Renal pelvis (tissue), 12 donors: ENCODE data around the gene LGALS8. TPM values are rescaled to one million over a fixed set of nuclear protein-coding genes. Genes with fewer than 3 reads are reported as not detected.
"Not testable (repeated sequence)": the region's sequence is repeated elsewhere in the genome, so short reads cannot be mapped to it uniquely, and the experiment has no call there.

ENCODE experiments used
- DNase-seq: peaks from one replicate; pipeline ENCODE4 v3.0.0-alpha.2; 2013
- long read RNA-seq, 16 experiments: transcript quantifications; one replicate each; lab custom pipeline, GENCODE V29; 2026
- polyA plus RNA-seq, 3 donors: library from polyadenylated mRNA; unstranded; fragments of 120-200 nt; gene quantifications; one replicate each; pipeline ENCODE4 v1.2.1, GENCODE V29; 2013; ENCODE audit not compliant: insufficient read length in 3 of 3

LGALS8 gene
- 10 to 100 TPM; 60.5 to 94.0 (median 92.7) TPM for polyA plus RNA-seq
- long read RNA-seq, donor 1, full-length matches to known transcripts = 13 of 43 reads
- long read RNA-seq, donor 1, partial matches to known transcripts = 30 of 43 reads
- long read RNA-seq, donor 1, other reads (novel, unspliced or antisense) = 0 of 43 reads
- long read RNA-seq, donor 2, full-length matches to known transcripts = 13 of 13 reads
- long read RNA-seq, donor 2, partial matches to known transcripts = 0 of 13 reads
- long read RNA-seq, donor 2, other reads (novel, unspliced or antisense) = 0 of 13 reads
- long read RNA-seq, donor 3, full-length matches to known transcripts = 8 of 22 reads
- long read RNA-seq, donor 3, partial matches to known transcripts = 14 of 22 reads
- long read RNA-seq, donor 3, other reads (novel, unspliced or antisense) = 0 of 22 reads
- long read RNA-seq, donor 4, full-length matches to known transcripts = 19 of 19 reads
- long read RNA-seq, donor 4, partial matches to known transcripts = 0 of 19 reads
- long read RNA-seq, donor 4, other reads (novel, unspliced or antisense) = 0 of 19 reads
- long read RNA-seq, donor 5, full-length matches to known transcripts = 11 of 11 reads
- long read RNA-seq, donor 5, partial matches to known transcripts = 0 of 11 reads
- long read RNA-seq, donor 5, other reads (novel, unspliced or antisense) = 0 of 11 reads
- long read RNA-seq, donor 6, full-length matches to known transcripts = 9 of 23 reads
- long read RNA-seq, donor 6, partial matches to known transcripts = 14 of 23 reads
- long read RNA-seq, donor 6, other reads (novel, unspliced or antisense) = 0 of 23 reads
- long read RNA-seq, donor 7, full-length matches to known transcripts = 16 of 16 reads
- long read RNA-seq, donor 7, partial matches to known transcripts = 0 of 16 reads
- long read RNA-seq, donor 7, other reads (novel, unspliced or antisense) = 0 of 16 reads
- long read RNA-seq, donor 8, full-length matches to known transcripts = 8 of 21 reads
- long read RNA-seq, donor 8, partial matches to known transcripts = 13 of 21 reads
- long read RNA-seq, donor 8, other reads (novel, unspliced or antisense) = 0 of 21 reads
- long read RNA-seq, donor 9, full-length matches to known transcripts = 15 of 26 reads
- long read RNA-seq, donor 9, partial matches to known transcripts = 11 of 26 reads
- long read RNA-seq, donor 9, other reads (novel, unspliced or antisense) = 0 of 26 reads
- long read RNA-seq, donor 10, full-length matches to known transcripts = 24 of 40 reads
- long read RNA-seq, donor 10, partial matches to known transcripts = 16 of 40 reads
- long read RNA-seq, donor 10, other reads (novel, unspliced or antisense) = 0 of 40 reads
- long read RNA-seq, donor 11, full-length matches to known transcripts = 9 of 9 reads
- long read RNA-seq, donor 11, partial matches to known transcripts = 0 of 9 reads
- long read RNA-seq, donor 11, other reads (novel, unspliced or antisense) = 0 of 9 reads
- long read RNA-seq, donor 12, full-length matches to known transcripts = 17 of 36 reads
- long read RNA-seq, donor 12, partial matches to known transcripts = 19 of 36 reads
- long read RNA-seq, donor 12, other reads (novel, unspliced or antisense) = 0 of 36 reads
- long read RNA-seq, donor 13, full-length matches to known transcripts = 16 of 27 reads
- long read RNA-seq, donor 13, partial matches to known transcripts = 11 of 27 reads
- long read RNA-seq, donor 13, other reads (novel, unspliced or antisense) = 0 of 27 reads
- long read RNA-seq, donor 14 = 0 reads
- long read RNA-seq, donor 15, full-length matches to known transcripts = 13 of 36 reads
- long read RNA-seq, donor 15, partial matches to known transcripts = 23 of 36 reads
- long read RNA-seq, donor 15, other reads (novel, unspliced or antisense) = 0 of 36 reads
- long read RNA-seq, donor 16, full-length matches to known transcripts = 15 of 21 reads
- long read RNA-seq, donor 16, partial matches to known transcripts = 6 of 21 reads
- long read RNA-seq, donor 16, other reads (novel, unspliced or antisense) = 0 of 21 reads

- DNase-seq = peak; percentile 84
These were observed at the start of gene LGALS8 for GRCh38 chr1:236523704-236524141. Gene LGALS8, plus strand, starts transcription at chr1:236523982. Its CDS starts 2,089 bp downstream, at chr1:236526071.

- DNase-seq = no peak
These were observed 47.8 kb upstream of the LGALS8 start for GRCh38 chr1:236476019-236476418.

DNA sequence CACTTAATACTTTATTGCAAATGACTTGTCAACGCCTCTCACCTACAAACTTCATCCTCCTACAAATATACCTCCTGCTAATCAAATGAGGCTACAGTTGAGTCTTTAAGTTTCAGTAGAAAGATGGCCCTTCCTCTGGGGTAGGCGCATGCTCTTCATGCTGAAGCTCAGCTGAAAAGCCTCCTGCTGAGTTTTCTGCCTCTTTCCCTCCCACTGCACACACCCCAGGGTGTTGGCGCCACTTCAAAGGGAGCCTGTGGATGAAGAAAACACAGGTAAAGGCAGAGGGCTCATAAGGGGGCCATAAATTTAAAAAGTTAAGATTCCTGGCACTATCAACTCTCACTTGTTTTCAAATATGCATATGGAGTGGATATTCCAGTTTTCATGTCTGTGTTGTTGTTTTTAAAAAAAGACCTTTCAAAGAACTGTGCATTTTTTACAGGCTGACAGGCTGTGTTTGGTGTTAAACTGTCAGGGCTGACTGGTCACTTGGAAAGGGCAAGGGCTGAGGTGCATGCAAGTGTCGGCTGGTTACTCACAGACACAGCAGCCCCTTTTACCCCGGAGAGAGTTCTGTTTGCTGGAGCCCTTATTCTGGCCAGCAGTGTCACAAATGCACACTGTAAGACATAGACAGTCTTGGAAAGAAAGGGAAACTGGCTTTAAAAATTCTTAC is 42.9 kb upstream of the LGALS8 start:
- DNase-seq = peak; percentile 52

DNA sequence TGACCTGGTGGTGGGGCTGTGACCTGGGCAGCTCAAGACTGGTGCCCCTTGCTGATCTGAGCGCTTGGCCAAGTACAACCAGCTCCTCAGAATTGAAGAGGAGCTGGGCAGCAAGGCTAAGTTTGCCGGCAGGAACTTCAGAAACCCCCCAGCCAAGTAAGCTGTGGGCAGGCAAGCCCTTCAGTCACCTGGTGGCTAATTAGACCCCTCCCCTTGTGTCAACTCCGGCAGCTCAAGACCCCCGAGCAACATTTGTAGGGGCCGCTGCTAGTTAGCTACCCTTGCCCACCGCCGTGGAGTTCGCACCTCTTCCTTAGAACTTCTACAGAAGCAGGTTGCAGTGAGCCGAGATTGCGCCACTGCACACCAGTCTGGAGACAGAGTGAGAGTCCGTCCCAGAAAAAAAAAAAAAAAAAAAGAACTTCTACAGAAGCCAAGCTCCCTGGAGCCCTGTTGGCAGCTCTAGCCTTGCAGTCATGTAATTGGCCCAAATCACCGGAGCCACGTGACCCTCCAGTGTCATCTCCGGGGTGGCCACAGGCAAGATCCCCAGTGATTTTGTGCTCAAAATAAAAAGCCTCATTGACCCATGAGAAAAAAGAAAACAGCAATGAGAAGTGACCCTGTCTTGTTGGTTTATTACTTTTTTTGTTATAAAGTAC is 39.3 kb upstream of the LGALS8 start:
- DNase-seq = no peak

GRCh38 chr1:236486356-236487002 is 37.3 kb upstream of the LGALS8 start:
- DNase-seq = no peak

- DNase-seq = not testable (repeated sequence)
These were observed 34.6 kb upstream of the LGALS8 start for GRCh38 chr1:236489161-236489560.

DNA sequence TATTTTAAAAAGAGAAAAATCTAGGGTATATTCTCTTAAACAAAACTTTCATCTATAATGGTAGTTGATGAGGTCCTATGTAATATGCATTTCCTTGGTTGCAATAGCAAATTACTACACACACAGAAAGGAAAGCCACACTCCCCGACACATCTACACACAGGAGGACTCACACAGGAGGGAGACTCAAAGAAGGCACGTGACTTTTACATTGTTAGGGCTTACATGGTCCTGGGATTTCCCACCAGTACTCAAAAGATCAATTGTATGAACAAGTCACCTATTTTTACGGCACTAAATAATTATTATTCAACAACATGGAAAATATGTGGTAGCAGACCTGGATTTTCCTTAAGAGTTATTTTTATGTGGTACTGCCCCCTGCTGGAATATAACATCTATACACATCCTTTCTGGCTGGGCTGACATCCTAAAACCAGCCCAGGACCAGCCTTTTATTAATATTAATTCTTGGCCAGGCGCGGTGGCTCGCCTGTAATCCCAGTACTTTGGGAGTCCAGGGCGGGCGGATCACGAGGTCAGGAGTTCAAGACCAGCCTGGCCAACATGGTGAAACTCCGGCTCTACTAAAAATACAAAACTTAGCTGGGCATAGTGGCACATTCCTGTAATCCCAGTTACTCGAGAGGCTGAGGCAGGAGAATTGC is 33.9 kb upstream of the LGALS8 start:
- DNase-seq = peak; percentile 58

- DNase-seq = no peak
These were observed 32.2 kb upstream of the LGALS8 start for GRCh38 chr1:236491469-236492136.

DNA sequence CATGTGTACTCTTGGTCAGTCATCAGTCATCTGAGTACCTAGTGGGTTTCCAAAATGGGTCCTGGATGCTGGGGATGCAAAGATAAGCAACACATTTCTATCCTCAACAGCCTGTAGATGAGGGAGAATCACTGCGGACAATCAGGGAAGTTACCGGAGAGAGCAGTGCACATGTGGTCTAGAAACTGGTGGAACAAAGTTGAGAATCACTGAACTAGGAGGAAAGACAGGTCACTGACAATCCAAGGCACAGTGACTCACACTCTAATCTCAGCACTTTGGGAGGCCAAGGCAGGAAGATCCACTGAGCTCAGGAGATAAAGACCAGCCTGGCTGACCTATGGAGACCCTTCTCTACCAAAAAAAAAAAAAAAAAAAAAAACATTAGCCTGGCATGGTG is 31.4 kb upstream of the LGALS8 start:
- DNase-seq = no peak

DNA sequence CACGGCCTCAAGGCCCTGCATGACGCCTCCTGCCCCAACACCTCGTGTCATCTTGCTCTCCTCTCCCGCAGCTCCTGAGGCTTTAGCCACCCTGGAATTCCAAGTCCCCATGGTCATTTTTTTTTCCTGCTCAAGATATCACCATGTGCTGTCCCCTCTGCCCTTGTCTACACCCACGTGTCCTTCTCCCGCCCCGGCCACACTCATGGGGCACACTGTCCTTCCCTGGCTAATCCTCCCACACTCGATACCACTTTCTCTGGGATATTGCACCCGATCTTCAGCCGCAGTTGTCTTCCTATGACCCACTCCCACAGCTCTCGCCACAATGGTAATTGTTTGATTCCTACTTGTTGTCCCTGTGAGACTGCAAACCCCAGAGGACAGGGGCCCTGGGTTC is 29.7 kb upstream of the LGALS8 start:
- DNase-seq = no peak

- peak; percentile 58 for DNase-seq
These were observed 29.0 kb upstream of the LGALS8 start for GRCh38 chr1:236494586-236495466.

DNA sequence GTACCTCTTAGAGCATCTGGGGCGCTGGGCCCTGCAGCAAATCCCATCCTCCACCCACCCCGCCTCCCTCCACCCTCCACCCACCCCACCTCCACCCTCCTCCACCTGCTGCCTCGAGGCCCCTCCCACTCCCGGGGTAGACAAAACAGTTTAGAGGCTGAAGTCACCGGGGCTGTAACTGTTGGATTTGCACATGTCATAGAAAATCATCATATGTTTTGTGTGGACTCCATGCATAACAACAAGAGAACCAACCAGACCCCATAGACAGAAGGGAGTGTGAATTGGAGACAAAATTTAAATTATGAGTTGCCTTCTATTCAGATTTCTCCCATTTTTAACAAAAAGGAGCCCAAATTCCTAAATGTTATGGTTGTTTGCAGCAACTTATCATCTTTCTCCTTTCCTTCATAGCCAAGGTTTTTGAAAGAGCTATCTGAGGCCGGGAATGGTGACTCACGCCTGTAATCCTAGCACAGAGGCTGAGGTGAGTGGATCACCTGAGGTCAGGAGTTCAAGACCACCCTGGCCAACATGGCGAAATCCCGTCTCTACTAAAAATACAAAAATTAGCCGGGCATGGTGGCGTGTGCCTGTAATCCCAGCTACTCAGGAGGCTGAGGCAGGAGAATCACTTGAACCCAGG is 28.2 kb upstream of the LGALS8 start:
- DNase-seq = no peak

GRCh38 chr1:236497908-236498307 is 25.9 kb upstream of the LGALS8 start:
- DNase-seq = no peak

DNA sequence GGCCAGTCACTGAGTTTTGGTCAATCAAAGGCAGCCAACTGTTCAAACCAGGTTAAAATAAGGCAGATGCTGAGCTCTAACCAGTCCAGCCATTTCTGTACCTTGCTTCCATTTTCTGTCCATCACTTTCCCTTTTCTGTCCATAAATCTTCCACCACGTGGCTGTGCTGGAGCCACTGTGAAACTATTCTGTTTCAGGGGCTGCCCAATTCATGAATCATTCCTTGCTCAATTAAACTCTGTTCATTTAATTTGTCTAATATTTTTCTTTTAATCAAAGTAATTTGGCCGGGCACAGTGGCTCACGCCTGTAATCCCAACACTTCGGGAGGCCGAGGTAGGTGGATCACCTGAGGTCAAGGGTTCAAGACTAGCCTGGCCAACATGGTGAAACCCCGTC is 22.7 kb upstream of the LGALS8 start:
- DNase-seq = no peak

- no peak for DNase-seq
These were observed 21.2 kb upstream of the LGALS8 start for GRCh38 chr1:236502579-236502971.
